ENCODE measurements around the gene NBAS. TPM values are rescaled to one million over a fixed set of nuclear protein-coding genes. Genes with fewer than 3 reads are reported as not detected.
A peak's percentile ranks its signal among the peaks of the same experiment; 100 is the strongest.

NBAS gene
- total and polyA plus RNA-seq, 2 of the 13 experiments (the other 11 are each of a cell fraction or from before 2014, with no cell fraction given): 33.6 to 58.7 TPM

DNA sequence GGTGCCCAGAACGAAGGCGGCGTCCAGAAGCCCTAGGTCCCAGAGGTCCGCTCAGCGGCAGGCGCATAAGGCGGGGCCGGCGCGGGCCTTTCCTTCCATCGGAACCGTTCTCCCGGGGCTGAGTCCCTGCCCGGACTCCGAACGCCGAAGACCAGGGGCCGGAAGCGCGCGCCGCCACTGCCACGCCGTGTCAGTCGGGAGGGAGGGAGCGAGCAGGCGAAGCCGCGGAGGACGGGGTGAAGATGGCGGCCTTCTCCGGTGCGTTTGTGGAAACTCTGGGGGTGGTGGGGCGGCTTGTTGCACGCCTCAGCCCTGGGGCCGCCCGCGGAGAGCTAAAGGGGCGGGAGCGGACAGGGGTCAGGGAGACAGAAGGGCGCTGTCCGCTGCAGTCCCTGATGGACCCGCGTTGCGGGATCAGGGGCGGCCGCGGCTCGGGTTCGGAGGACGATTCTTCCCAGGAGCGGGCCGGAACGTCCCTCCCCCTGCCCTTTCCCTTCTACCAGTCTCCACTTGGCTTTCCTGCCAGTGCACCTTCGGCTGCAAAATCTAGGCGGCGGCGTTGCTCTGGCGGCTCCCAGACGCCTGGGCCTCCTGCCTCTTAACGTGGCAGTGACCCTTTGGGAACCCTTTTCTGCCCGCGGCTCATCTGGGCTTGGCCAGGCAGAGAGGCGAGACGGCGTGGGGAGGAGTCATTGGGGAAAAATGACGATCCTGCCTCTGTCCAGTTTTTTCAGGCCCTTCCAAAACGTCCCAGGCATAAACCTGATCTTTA lies 30.7 kb upstream of the NBAS start, which contains the start of gene DDX1 (continued):
- TF ChIP-seq TMF1 (CRISPR knock-in tag; IDR thresholded peaks at IDR 0.05; ENCODE audit: low read depth) (peak; percentile 93), KDM5B (CRISPR knock-in tag; IDR thresholded peaks at IDR 0.05; ENCODE audit: borderline replicate concordance) (peak; percentile 100), AGO1 (IDR thresholded peaks at IDR 0.05; ENCODE audit: low read depth, low read length, poor library complexity, severe bottlenecking) (peak; percentile 71), CAMTA2 (CRISPR knock-in tag; IDR thresholded peaks at IDR 0.05; ENCODE audit: borderline replicate concordance) (peak; percentile 99), ZNF558 (CRISPR knock-in tag; IDR thresholded peaks at IDR 0.05; ENCODE audit: borderline replicate concordance) (peak; percentile 100), NR2F2 (IDR thresholded peaks at IDR 0.05; ENCODE audit: borderline replicate concordance, low read depth) (peak; percentile 73; the same call in 1 of the 2 replicates), SMAD9 (CRISPR knock-in tag; IDR thresholded peaks at IDR 0.05) (peak; percentile 92), ZNF343 (CRISPR knock-in tag; IDR thresholded peaks at IDR 0.05) (peak; percentile 98), HMG20B (CRISPR knock-in tag; conservative IDR thresholded peaks at IDR 0.05) (peak; percentile 87), ZNF562 (CRISPR knock-in tag; IDR thresholded peaks at IDR 0.05; ENCODE audit: borderline replicate concordance) (peak; percentile 80; the same call in 1 of the 2 replicates), ZNF766 (CRISPR knock-in tag; IDR thresholded peaks at IDR 0.05; ENCODE audit: borderline replicate concordance) (peak; percentile 99), ZNF207 (IDR thresholded peaks at IDR 0.05; ENCODE audit: borderline replicate concordance) (no peak), MYC (CRISPR knock-in tag; IDR thresholded peaks at IDR 0.05; ENCODE audit: borderline replicate concordance) (peak; percentile 99)
- TF ChIP-seq, protein P1, sequence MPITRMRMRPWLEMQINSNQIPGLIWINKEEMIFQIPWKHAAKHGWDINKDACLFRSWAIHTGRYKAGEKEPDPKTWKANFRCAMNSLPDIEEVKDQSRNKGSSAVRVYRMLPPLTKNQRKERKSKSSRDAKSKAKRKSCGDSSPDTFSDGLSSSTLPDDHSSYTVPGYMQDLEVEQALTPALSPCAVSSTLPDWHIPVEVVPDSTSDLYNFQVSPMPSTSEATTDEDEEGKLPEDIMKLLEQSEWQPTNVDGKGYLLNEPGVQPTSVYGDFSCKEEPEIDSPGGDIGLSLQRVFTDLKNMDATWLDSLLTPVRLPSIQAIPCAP (CRISPR knock-in tag; IDR thresholded peaks at IDR 0.05; ENCODE audit: low read depth): peak; percentile 61
- TF ChIP-seq, protein P2, sequence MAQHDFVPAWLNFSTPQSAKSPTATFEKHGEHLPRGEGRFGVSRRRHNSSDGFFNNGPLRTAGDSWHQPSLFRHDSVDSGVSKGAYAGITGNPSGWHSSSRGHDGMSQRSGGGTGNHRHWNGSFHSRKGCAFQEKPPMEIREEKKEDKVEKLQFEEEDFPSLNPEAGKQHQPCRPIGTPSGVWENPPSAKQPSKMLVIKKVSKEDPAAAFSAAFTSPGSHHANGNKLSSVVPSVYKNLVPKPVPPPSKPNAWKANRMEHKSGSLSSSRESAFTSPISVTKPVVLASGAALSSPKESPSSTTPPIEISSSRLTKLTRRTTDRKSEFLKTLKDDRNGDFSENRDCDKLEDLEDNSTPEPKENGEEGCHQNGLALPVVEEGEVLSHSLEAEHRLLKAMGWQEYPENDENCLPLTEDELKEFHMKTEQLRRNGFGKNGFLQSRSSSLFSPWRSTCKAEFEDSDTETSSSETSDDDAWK (CRISPR knock-in tag; IDR thresholded peaks at IDR 0.05): no peak
- TF ChIP-seq, protein P3, sequence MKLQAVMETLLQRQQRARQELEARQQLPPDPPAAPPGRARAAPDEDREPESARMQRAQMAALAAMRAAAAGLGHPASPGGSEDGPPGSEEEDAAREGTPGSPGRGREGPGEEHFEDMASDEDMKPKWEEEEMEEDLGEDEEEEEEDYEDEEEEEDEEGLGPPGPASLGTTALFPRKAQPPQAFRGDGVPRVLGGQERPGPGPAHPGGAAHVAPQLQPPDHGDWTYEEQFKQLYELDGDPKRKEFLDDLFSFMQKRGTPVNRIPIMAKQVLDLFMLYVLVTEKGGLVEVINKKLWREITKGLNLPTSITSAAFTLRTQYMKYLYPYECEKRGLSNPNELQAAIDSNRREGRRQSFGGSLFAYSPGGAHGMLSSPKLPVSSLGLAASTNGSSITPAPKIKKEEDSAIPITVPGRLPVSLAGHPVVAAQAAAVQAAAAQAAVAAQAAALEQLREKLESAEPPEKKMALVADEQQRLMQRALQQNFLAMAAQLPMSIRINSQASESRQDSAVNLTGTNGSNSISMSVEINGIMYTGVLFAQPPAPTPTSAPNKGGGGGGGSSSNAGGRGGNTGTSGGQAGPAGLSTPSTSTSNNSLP (IDR thresholded peaks at IDR 0.05; ENCODE audit: low read depth, low read length): no peak
- TF ChIP-seq, protein P4, sequence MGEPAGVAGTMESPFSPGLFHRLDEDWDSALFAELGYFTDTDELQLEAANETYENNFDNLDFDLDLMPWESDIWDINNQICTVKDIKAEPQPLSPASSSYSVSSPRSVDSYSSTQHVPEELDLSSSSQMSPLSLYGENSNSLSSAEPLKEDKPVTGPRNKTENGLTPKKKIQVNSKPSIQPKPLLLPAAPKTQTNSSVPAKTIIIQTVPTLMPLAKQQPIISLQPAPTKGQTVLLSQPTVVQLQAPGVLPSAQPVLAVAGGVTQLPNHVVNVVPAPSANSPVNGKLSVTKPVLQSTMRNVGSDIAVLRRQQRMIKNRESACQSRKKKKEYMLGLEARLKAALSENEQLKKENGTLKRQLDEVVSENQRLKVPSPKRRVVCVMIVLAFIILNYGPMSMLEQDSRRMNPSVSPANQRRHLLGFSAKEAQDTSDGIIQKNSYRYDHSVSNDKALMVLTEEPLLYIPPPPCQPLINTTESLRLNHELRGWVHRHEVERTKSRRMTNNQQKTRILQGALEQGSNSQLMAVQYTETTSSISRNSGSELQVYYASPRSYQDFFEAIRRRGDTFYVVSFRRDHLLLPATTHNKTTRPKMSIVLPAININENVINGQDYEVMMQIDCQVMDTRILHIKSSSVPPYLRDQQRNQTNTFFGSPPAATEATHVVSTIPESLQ (CRISPR knock-in tag; conservative IDR thresholded peaks at IDR 0.05): 0 out of 2 replicates have a peak, but pooled peaks have one; percentile 26
- TF ChIP-seq, protein P5, sequence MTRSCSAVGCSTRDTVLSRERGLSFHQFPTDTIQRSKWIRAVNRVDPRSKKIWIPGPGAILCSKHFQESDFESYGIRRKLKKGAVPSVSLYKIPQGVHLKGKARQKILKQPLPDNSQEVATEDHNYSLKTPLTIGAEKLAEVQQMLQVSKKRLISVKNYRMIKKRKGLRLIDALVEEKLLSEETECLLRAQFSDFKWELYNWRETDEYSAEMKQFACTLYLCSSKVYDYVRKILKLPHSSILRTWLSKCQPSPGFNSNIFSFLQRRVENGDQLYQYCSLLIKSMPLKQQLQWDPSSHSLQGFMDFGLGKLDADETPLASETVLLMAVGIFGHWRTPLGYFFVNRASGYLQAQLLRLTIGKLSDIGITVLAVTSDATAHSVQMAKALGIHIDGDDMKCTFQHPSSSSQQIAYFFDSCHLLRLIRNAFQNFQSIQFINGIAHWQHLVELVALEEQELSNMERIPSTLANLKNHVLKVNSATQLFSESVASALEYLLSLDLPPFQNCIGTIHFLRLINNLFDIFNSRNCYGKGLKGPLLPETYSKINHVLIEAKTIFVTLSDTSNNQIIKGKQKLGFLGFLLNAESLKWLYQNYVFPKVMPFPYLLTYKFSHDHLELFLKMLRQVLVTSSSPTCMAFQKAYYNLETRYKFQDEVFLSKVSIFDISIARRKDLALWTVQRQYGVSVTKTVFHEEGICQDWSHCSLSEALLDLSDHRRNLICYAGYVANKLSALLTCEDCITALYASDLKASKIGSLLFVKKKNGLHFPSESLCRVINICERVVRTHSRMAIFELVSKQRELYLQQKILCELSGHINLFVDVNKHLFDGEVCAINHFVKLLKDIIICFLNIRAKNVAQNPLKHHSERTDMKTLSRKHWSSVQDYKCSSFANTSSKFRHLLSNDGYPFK (CRISPR knock-in tag; IDR thresholded peaks at IDR 0.05; ENCODE audit: borderline replicate concordance): peak; percentile 98; the same call in 1 of the 2 replicates

All from HepG2 (cell line).